Epithelial cell of proximal tubule (primary cell): ENCODE results near the gene PLEKHA6. TPM values are rescaled to one million over a fixed set of nuclear protein-coding genes. Genes with fewer than 3 reads are reported as not detected.

Experiments used
- DNase-seq: peaks from one replicate; pipeline ENCODE4 v3.0.0-alpha.2; 2011; ENCODE audit warnings: low read depth
- H3K4me3 ChIP-seq: 2 replicates; pipeline ENCODE4 v1.5.1; 2011; ENCODE audit warnings: low read depth, mild to moderate bottlenecking, low read length
- CTCF ChIP-seq: conservative IDR thresholded peaks from 2 replicates; pipeline ENCODE4 v1.5.1; 2012; ENCODE audit warnings: low read depth, mild to moderate bottlenecking, low read length
- total RNA-seq: library from RNA; depleted of rRNA; stranded (reverse); fragments of >200 nt; gene quantifications from 2 replicates; pipeline ENCODE4 v1.2.3, GENCODE V29; 2015

Gene PLEKHA6
- total RNA-seq, 1 donor from 2014 or later: 19.9 TPM

GRCh38 chr1:204259196-204259595 lies 100.5 kb downstream of the PLEKHA6 start:
- TF ChIP-seq CTCF: no peak
- no peak for DNase-seq
- H3K4me3 ChIP-seq: no peak overlapping the region

GRCh38 chr1:204258213-204259115 lies 101.3 kb downstream of the PLEKHA6 start:
- DNase-seq: no peak
- TF ChIP-seq CTCF: peak; percentile 84
- H3K4me3 ChIP-seq: no peak overlapping the region

GRCh38 chr1:204257446-204257845 lies 102.3 kb downstream of the PLEKHA6 start:
- no peak for DNase-seq
- TF ChIP-seq CTCF: no peak
- H3K4me3 ChIP-seq: no peak overlapping the region

- H3K4me3 ChIP-seq: no peak overlapping the region
- no peak for TF ChIP-seq CTCF
- DNase-seq: no peak
Observed at GRCh38 chr1:204256531-204256930, 103.2 kb downstream of the PLEKHA6 start.

GRCh38 chr1:204255966-204256365 lies 103.8 kb downstream of the PLEKHA6 start:
- TF ChIP-seq CTCF: no peak
- H3K4me3 ChIP-seq: no peak overlapping the region
- no peak for DNase-seq

- DNase-seq: no peak
- H3K4me3 ChIP-seq: no peak overlapping the region
- TF ChIP-seq CTCF: no peak
Observed at GRCh38 chr1:204255225-204255624, 104.5 kb downstream of the PLEKHA6 start.
